BLaER1 treated with 17β-estradiol and CSF1 and Interleukin-3, amounts not matched to agents 10 nM and 100 nM (cell line): ENCODE results near the gene BASP1.
"Not testable (repeated sequence)": the region's sequence is repeated elsewhere in the genome, so short reads cannot be mapped to it uniquely, and the experiment has no call there.

Source experiments
- H3K27ac ChIP-seq, 11 experiments: shearing (Covaris generic); formaldehyde crosslinking; 2 replicates each; pipeline ENCODE4 v1.8.1; 2022
- H3K27me3 ChIP-seq, 11 experiments: shearing (Covaris generic); formaldehyde crosslinking; 2 replicates each; pipeline ENCODE4 v1.8.1; 2022
- H3K36me3 ChIP-seq, 11 experiments: shearing (Covaris generic); formaldehyde crosslinking; 2 replicates each; pipeline ENCODE4 v1.8.1; 2022
- H3K4me1 ChIP-seq, 10 experiments: shearing (Covaris generic); formaldehyde crosslinking; 2 replicates each; pipeline ENCODE4 v1.8.1; 2022
- H3K4me2 ChIP-seq, 11 experiments: shearing (Covaris generic); formaldehyde crosslinking; 2 replicates each; pipeline ENCODE4 v1.8.1; 2022
- H3K4me3 ChIP-seq, 10 experiments: shearing (Covaris generic); formaldehyde crosslinking; 2 replicates each; pipeline ENCODE4 v1.8.1; 2022
- H3K9ac ChIP-seq, 11 experiments: shearing (Covaris generic); formaldehyde crosslinking; 2 replicates each; pipeline ENCODE4 v1.8.1; 2022
- H3K9me3 ChIP-seq, 11 experiments: shearing (Covaris generic); formaldehyde crosslinking; replicated peaks in 1 of 11; 2 replicates each; pipeline ENCODE4 v1.8.1; 2022
- H4K20me1 ChIP-seq, 11 experiments: shearing (Covaris generic); formaldehyde crosslinking; 2 replicates each; pipeline ENCODE4 v1.8.1; 2022
- Cebpa-rat ChIP-seq, 11 experiments: shearing (Covaris generic); IDR thresholded peaks; 2 replicates each; pipeline ENCODE4 v1.8.1; 2022

BASP1 gene

GRCh38 chr5:17190242-17190778 lies 27.1 kb upstream of the BASP1 start:
- Histone ChIP-seq H3K9ac (no peak overlapping the region), H3K4me3 (no peak overlapping the region), H4K20me1 (no peaks in the 10 kb centered on the region), H3K9me3 (no peaks in the 10 kb centered on the region), H3K4me2 (peak overlapping the region in 1 of 11 experiments; percentile 31; a peak in 1 of 22 replicates), H3K4me1 (peaks cover 0 to 23% (median 4%) of the 10 kb centered on the region in 10 experiments; a peak in 10 of 20 replicates), H3K27ac (no peak overlapping the region), H3K27me3 (no peaks in the 10 kb centered on the region), H3K36me3 (no peaks in the 10 kb centered on the region)
- TF ChIP-seq Cebpa-rat (IDR thresholded peaks at IDR 0.05), result no peak

- Histone ChIP-seq H3K27ac (no peak overlapping the region), H3K27me3 (no peaks in the 10 kb centered on the region), H3K9ac (no peak overlapping the region; a peak in 2 of 22 replicates), H3K4me1 (peaks cover 0 to 23% (median 4%) of the 10 kb centered on the region in 10 experiments; a peak in 10 of 20 replicates), H3K4me3 (no peak overlapping the region), H4K20me1 (no peaks in the 10 kb centered on the region), H3K9me3 (no peaks in the 10 kb centered on the region), H3K36me3 (no peaks in the 10 kb centered on the region), H3K4me2 (no peak overlapping the region)
- no peak for TF ChIP-seq Cebpa-rat (IDR thresholded peaks at IDR 0.05)
Measured at GRCh38 chr5:17190799-17191391, 26.5 kb upstream of the BASP1 start.

GRCh38 chr5:17191574-17191973 lies 25.9 kb upstream of the BASP1 start:
- H3K4me2 ChIP-seq, result peak overlapping the region in 3 of 11 experiments; percentile 12 to 20 (median 16); a peak in 1 of 22 replicates
- not testable (repeated sequence) for H3K4me3 ChIP-seq, H3K36me3 ChIP-seq, H3K9ac ChIP-seq, H4K20me1 ChIP-seq, H3K27ac ChIP-seq, H3K27me3 ChIP-seq, H3K9me3 ChIP-seq
- peaks cover 0 to 23% (median 4%) of the 10 kb centered on the region in 10 experiments; a peak in 10 of 20 replicates for H3K4me1 ChIP-seq

GRCh38 chr5:17192191-17192590 lies 25.2 kb upstream of the BASP1 start:
- no peaks in the 10 kb centered on the region for H4K20me1 ChIP-seq
- TF ChIP-seq Cebpa-rat (IDR thresholded peaks at IDR 0.05), result no peak
- H3K4me2 ChIP-seq, result peak overlapping the region in 4 of 11 experiments; percentile 12 to 20 (median 14); a peak in 1 of 22 replicates
- no peak overlapping the region for H3K27ac ChIP-seq
- H3K27me3 ChIP-seq, result no peaks in the 10 kb centered on the region
- no peak overlapping the region; a peak in 1 of 22 replicates for H3K9ac ChIP-seq
- no peaks in the 10 kb centered on the region for H3K36me3 ChIP-seq
- peaks cover under 1 to 8% (median 4%) of the 10 kb centered on the region in 11 experiments; a peak in 17 of 22 replicates for H3K9me3 ChIP-seq
- H3K4me3 ChIP-seq, result no peak overlapping the region
- peaks cover 0 to 23% (median 4%) of the 10 kb centered on the region in 10 experiments; a peak in 10 of 20 replicates for H3K4me1 ChIP-seq

GRCh38 chr5:17196024-17196423 lies 21.4 kb upstream of the BASP1 start:
- H3K27ac ChIP-seq, result no peak overlapping the region
- no peaks in the 10 kb centered on the region for H4K20me1 ChIP-seq
- no peaks in the 10 kb centered on the region for H3K36me3 ChIP-seq
- peaks cover 13 to 24% (median 18%) of the 10 kb centered on the region in 11 experiments for H3K9me3 ChIP-seq
- H3K4me1 ChIP-seq, result peaks cover 0 to 12% (median 2%) of the 10 kb centered on the region in 10 experiments; a peak in 10 of 20 replicates
- TF ChIP-seq Cebpa-rat (IDR thresholded peaks at IDR 0.05), result no peak
- no peak overlapping the region for H3K4me3 ChIP-seq
- no peak overlapping the region for H3K4me2 ChIP-seq
- no peaks in the 10 kb centered on the region for H3K27me3 ChIP-seq
- H3K9ac ChIP-seq, result no peak overlapping the region

- TF ChIP-seq Cebpa-rat (IDR thresholded peaks at IDR 0.05), result no peak
- H3K4me2 ChIP-seq, result no peak overlapping the region
Measured at GRCh38 chr5:17196697-17197096, 20.7 kb upstream of the BASP1 start.

GRCh38 chr5:17203329-17204132 lies 13.9 kb upstream of the BASP1 start:
- TF ChIP-seq Cebpa-rat (IDR thresholded peaks at IDR 0.05), result no peak
- H3K9me3 ChIP-seq, result peaks cover 0 to 9% (median 1%) of the 10 kb centered on the region in 11 experiments; a peak in 8 of 22 replicates
- no peak overlapping the region for H3K27ac ChIP-seq
- H3K4me3 ChIP-seq, result no peak overlapping the region
- H3K4me1 ChIP-seq, result no peaks in the 10 kb centered on the region
- no peaks in the 10 kb centered on the region for H4K20me1 ChIP-seq
- H3K27me3 ChIP-seq, result no peaks in the 10 kb centered on the region
- no peak overlapping the region for H3K9ac ChIP-seq
- H3K36me3 ChIP-seq, result no peaks in the 10 kb centered on the region
- H3K4me2 ChIP-seq, result no peak overlapping the region

More at GRCh38 chr5:17196697-17197096, 20.7 kb upstream of the BASP1 start:
- H3K4me1 ChIP-seq, result peaks cover 0 to 9% (median 2%) of the 10 kb centered on the region in 10 experiments; a peak in 10 of 20 replicates
- H3K9ac ChIP-seq, result no peak overlapping the region
- H3K27ac ChIP-seq, result no peak overlapping the region
- no peak overlapping the region for H3K4me3 ChIP-seq
- H4K20me1 ChIP-seq, result no peaks in the 10 kb centered on the region
- H3K27me3 ChIP-seq, result no peaks in the 10 kb centered on the region
- H3K9me3 ChIP-seq, result peaks cover 13 to 24% (median 18%) of the 10 kb centered on the region in 11 experiments
- no peaks in the 10 kb centered on the region for H3K36me3 ChIP-seq

- H3K9ac ChIP-seq, result no peak overlapping the region
- no peak for TF ChIP-seq Cebpa-rat (IDR thresholded peaks at IDR 0.05)
- H3K4me3 ChIP-seq, result no peak overlapping the region
- peaks cover 0 to 9% (median 0%) of the 10 kb centered on the region in 11 experiments; a peak in 5 of 22 replicates for H3K9me3 ChIP-seq
- no peaks in the 10 kb centered on the region for H3K36me3 ChIP-seq
- H3K4me2 ChIP-seq, result no peak overlapping the region
- H4K20me1 ChIP-seq, result no peaks in the 10 kb centered on the region
- H3K27me3 ChIP-seq, result no peaks in the 10 kb centered on the region
- H3K27ac ChIP-seq, result no peak overlapping the region
- H3K4me1 ChIP-seq, result peaks cover 0 to 5% (median 0%) of the 10 kb centered on the region in 10 experiments; a peak in 1 of 20 replicates
Measured at GRCh38 chr5:17204133-17204489, 13.3 kb upstream of the BASP1 start.

GRCh38 chr5:17206021-17206420 lies 11.4 kb upstream of the BASP1 start:
- Histone ChIP-seq H3K9ac (no peak overlapping the region), H3K9me3 (peaks cover 0 to 16% (median 0%) of the 10 kb centered on the region in 11 experiments; a peak in 4 of 22 replicates), H3K4me3 (no peak overlapping the region), H3K36me3 (no peaks in the 10 kb centered on the region), H3K27me3 (no peaks in the 10 kb centered on the region), H3K27ac (no peak overlapping the region), H3K4me2 (no peak overlapping the region), H3K4me1 (peaks cover 0 to 5% (median 0%) of the 10 kb centered on the region in 10 experiments; a peak in 2 of 20 replicates), H4K20me1 (no peaks in the 10 kb centered on the region)
- no peak for TF ChIP-seq Cebpa-rat (IDR thresholded peaks at IDR 0.05)
